ENCODE data around the gene TWSG1. TPM values are rescaled to one million over a fixed set of nuclear protein-coding genes. Genes with fewer than 3 reads are reported as not detected.

Gene TWSG1
- total and polyA plus RNA-seq, 2 of the 13 experiments (the other 11 are each of a cell fraction or from before 2014, with no cell fraction given) = 6.6 to 9.4 TPM

DNA sequence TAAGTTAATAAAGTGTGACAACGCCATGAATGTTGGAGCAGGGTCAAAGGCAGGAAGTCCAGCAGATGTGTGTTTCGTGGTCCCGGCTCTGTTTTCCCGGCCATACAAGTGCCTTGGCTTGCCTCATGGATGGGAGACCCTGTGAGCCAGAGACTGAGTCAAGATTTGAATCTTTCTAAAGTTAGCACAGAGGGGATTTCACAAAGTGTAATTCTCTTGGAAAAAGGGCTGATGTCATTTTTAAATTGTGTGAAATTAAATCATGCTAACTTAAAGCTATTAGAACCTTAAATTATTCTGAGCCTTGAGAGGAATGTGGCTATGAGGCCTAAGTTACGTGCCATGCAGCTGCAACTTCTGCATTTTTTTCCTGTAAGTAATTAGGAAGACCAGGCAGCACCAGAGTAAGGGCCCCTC lies 102.5 kb downstream of the TWSG1 start:
- intact Hi-C loops (cut with micrococcal nuclease; ENCODE audit: unreplicated experiment) (no loop called here), in situ Hi-C loops (cut with HindIII; ENCODE audit: extremely low pct_ligation_motif_present, low pct_unique_long_range_greater_than_20kb) (no loop called here)
- Histone ChIP-seq H2AFZ (ENCODE audit: low read length) (no peak overlapping the region), H3K4me3 (replicated peaks in 1 of 3; ENCODE audit: insufficient read depth in 1 of 3, low read depth in 2 of 3, low read length in 3 of 3) (no peak overlapping the region), H3K4me1 (ENCODE audit: insufficient read depth, low read length) (peaks cover 6% of the 10 kb centered on the region; the same call in 1 of the 2 replicates), H3K27me3 (ENCODE audit: control insufficient read depth in 1 of 2, insufficient read depth in 2 of 2, low read length in 2 of 2) (no peaks in the 10 kb centered on the region; a peak in 1 of 5 replicates), H3K9me3 (ENCODE audit: low read length) (no peaks in the 10 kb centered on the region), H3K27ac (ENCODE audit: extremely low read length, insufficient read depth, low read length) (no peak overlapping the region), H3K79me2 (ENCODE audit: insufficient read depth, low read length) (no peaks in the 10 kb centered on the region), H3K9ac (ENCODE audit: insufficient read depth, low read depth, low read length) (no peak overlapping the region), H4K20me1 (ENCODE audit: insufficient read depth, low read length) (no peaks in the 10 kb centered on the region), H3K36me3 (replicated peaks in 1 of 2; ENCODE audit: control insufficient read depth in 1 of 2, insufficient read depth in 2 of 2, low read length in 2 of 2) (no peaks in the 10 kb centered on the region), H3K4me2 (ENCODE audit: low read depth, low read length) (no peak overlapping the region)
- BruUV-seq (replicated peaks) = no TSS peak
- no peak for DNase-seq (ENCODE audit: low spot score)
- WGBS (ENCODE audit: low lambda C conversion rate) = 68% methylated on average over 5 of the region's 5 CpGs
- CTCF ChIA-PET (ENCODE audit: low intra/inter-chr PET ratio, low total read pairs) = no interaction called here
- POLR2A ChIA-PET = no interaction called here
- ATAC-seq = no peak
- TF ChIP-seq ZNF672 (CRISPR knock-in tag; IDR thresholded peaks at IDR 0.05) = no peak
- TF ChIP-seq ZMAT3 (CRISPR knock-in tag; conservative IDR thresholded peaks at IDR 0.05) = no peak
- no peak for TF ChIP-seq ZMYM2 (CRISPR knock-in tag; IDR thresholded peaks at IDR 0.05)
- TF ChIP-seq CEBPB (IDR thresholded peaks at IDR 0.05; ENCODE audit: borderline replicate concordance, low read depth, low read length) = no peak
- no peak for TF ChIP-seq ZNF552 (CRISPR knock-in tag; IDR thresholded peaks at IDR 0.05; ENCODE audit: borderline replicate concordance)
- no peak for FAIRE-seq

DNA sequence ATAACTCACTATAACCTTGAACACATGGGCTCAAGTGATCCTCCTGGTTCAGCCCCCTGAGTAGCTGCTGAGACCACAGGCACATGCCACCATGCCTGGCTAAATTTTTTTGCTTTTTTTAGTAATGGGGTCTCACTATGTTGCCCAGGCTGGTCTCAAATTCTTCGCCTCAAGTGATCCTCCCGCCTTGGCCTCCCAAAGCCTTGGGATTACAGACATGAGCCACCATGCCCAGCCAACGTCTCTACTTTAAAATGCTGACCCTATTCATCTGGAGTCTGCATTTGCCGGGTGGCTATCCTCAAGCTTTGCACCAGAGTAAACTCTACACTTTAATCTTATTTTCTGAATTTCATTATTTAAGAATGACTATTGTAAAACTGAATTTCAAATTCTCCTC lies 103.1 kb downstream of the TWSG1 start:
- POLR2A ChIA-PET = no interaction called here
- no peaks in the 10 kb centered on the region for H3K79me2 ChIP-seq (ENCODE audit: insufficient read depth, low read length)
- ATAC-seq (no peak), FAIRE-seq (no peak), DNase-seq (ENCODE audit: low spot score) (no peak)
- H3K4me3 ChIP-seq (replicated peaks in 1 of 3; ENCODE audit: insufficient read depth in 1 of 3, low read depth in 2 of 3, low read length in 3 of 3) = no peak overlapping the region
- no peaks in the 10 kb centered on the region; a peak in 1 of 5 replicates for H3K27me3 ChIP-seq (ENCODE audit: control insufficient read depth in 1 of 2, insufficient read depth in 2 of 2, low read length in 2 of 2)
- no peak overlapping the region for H3K9ac ChIP-seq (ENCODE audit: insufficient read depth, low read depth, low read length)
- H3K4me2 ChIP-seq (ENCODE audit: low read depth, low read length) = no peak overlapping the region
- intact Hi-C loops (cut with micrococcal nuclease; ENCODE audit: unreplicated experiment) = no loop called here
- in situ Hi-C loops (cut with HindIII; ENCODE audit: extremely low pct_ligation_motif_present, low pct_unique_long_range_greater_than_20kb) = no loop called here
- WGBS (ENCODE audit: low lambda C conversion rate) = 68% methylated on average over 4 of the region's 4 CpGs
- no peaks in the 10 kb centered on the region for H3K36me3 ChIP-seq (replicated peaks in 1 of 2; ENCODE audit: control insufficient read depth in 1 of 2, insufficient read depth in 2 of 2, low read length in 2 of 2)
- no peak overlapping the region for H2AFZ ChIP-seq (ENCODE audit: low read length)
- H3K27ac ChIP-seq (ENCODE audit: extremely low read length, insufficient read depth, low read length) = no peak overlapping the region
- H3K4me1 ChIP-seq (ENCODE audit: insufficient read depth, low read length) = peaks cover 6% of the 10 kb centered on the region; the same call in 1 of the 2 replicates
- H4K20me1 ChIP-seq (ENCODE audit: insufficient read depth, low read length) = no peaks in the 10 kb centered on the region
- H3K9me3 ChIP-seq (ENCODE audit: low read length) = no peaks in the 10 kb centered on the region
- CTCF ChIA-PET (ENCODE audit: low intra/inter-chr PET ratio, low total read pairs) = no interaction called here
- BruUV-seq (replicated peaks) = no TSS peak
- TF ChIP-seq ZNF660 (CRISPR knock-in tag; IDR thresholded peaks at IDR 0.05; ENCODE audit: borderline replicate concordance, low read depth) (no peak), MAFG (CRISPR knock-in tag; IDR thresholded peaks at IDR 0.05) (no peak), ZMAT3 (CRISPR knock-in tag; conservative IDR thresholded peaks at IDR 0.05) (no peak), ZNF550 (CRISPR knock-in tag; IDR thresholded peaks at IDR 0.05; ENCODE audit: borderline replicate concordance) (no peak), FLYWCH1 (CRISPR knock-in tag; IDR thresholded peaks at IDR 0.05) (no peak), ZNF432 (CRISPR knock-in tag; IDR thresholded peaks at IDR 0.05; ENCODE audit: borderline replicate concordance) (no peak), KLF16 (CRISPR knock-in tag; IDR thresholded peaks at IDR 0.05) (no peak), MIER2 (CRISPR knock-in tag; IDR thresholded peaks at IDR 0.05) (no peak), HNF4A (CRISPR knock-in tag; IDR thresholded peaks at IDR 0.05) (no peak), ZNF83 (CRISPR knock-in tag; IDR thresholded peaks at IDR 0.05; ENCODE audit: borderline replicate concordance) (no peak), CENPX (CRISPR knock-in tag; IDR thresholded peaks at IDR 0.05) (no peak)
- TF ChIP-seq, protein P1, sequence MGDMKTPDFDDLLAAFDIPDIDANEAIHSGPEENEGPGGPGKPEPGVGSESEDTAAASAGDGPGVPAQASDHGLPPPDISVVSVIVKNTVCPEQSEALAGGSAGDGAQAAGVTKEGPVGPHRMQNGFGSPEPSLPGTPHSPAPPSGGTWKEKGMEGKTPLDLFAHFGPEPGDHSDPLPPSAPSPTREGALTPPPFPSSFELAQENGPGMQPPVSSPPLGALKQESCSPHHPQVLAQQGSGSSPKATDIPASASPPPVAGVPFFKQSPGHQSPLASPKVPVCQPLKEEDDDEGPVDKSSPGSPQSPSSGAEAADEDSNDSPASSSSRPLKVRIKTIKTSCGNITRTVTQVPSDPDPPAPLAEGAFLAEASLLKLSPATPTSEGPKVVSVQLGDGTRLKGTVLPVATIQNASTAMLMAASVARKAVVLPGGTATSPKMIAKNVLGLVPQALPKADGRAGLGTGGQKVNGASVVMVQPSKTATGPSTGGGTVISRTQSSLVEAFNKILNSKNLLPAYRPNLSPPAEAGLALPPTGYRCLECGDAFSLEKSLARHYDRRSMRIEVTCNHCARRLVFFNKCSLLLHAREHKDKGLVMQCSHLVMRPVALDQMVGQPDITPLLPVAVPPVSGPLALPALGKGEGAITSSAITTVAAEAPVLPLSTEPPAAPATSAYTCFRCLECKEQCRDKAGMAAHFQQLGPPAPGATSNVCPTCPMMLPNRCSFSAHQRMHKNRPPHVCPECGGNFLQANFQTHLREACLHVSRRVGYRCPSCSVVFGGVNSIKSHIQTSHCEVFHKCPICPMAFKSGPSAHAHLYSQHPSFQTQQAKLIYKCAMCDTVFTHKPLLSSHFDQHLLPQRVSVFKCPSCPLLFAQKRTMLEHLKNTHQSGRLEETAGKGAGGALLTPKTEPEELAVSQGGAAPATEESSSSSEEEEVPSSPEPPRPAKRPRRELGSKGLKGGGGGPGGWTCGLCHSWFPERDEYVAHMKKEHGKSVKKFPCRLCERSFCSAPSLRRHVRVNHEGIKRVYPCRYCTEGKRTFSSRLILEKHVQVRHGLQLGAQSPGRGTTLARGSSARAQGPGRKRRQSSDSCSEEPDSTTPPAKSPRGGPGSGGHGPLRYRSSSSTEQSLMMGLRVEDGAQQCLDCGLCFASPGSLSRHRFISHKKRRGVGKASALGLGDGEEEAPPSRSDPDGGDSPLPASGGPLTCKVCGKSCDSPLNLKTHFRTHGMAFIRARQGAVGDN (CRISPR knock-in tag; IDR thresholded peaks at IDR 0.05) = no peak

Data from HepG2 (cell line).